H1 (cell line): ENCODE measurements around the gene CCDC127. TPM values are rescaled to one million over a fixed set of nuclear protein-coding genes. Genes with fewer than 3 reads are reported as not detected.

ENCODE experiments used
- ASH2L ChIP-seq: fragments of 200-600, 300-600 bp; sonication (generic); IDR thresholded peaks from one replicate; pipeline ENCODE4 v1.7.1; 2017; ENCODE audit warnings: low read length
- CBX8 ChIP-seq: fragments of 300-800, 300-1000 bp; sonication (generic); IDR thresholded peaks from 2 replicates; pipeline ENCODE4 v1.7.1; 2016; ENCODE audit warnings: low read depth, low read length, borderline replicate concordance
- CREB1 ChIP-seq: IDR thresholded peaks from 2 replicates; pipeline ENCODE4 v1.6.1; 2012; ENCODE audit warnings: inconsistent platforms
- CTCF ChIP-seq, 3 experiments: IDR thresholded peaks; 1 replicate in 2 of 3; 2 replicates in 1 of 3; pipeline versions ENCODE4 v1.5.1 to v1.6.1; 2011; ENCODE audit warnings: low read length in 3 of 3, mild to moderate bottlenecking in 3 of 3, inconsistent platforms in 2 of 3, low read depth in 1 of 3, moderate library complexity in 1 of 3; ENCODE audit not compliant: insufficient read depth in 1 of 3; ENCODE audit errors: control extremely low read depth in 1 of 3
- E2F6 ChIP-seq: IDR thresholded peaks from 2 replicates; pipeline ENCODE4 v1.6.1; 2012; ENCODE audit warnings: inconsistent platforms
- FOSL1 ChIP-seq: IDR thresholded peaks from 2 replicates; pipeline ENCODE4 v1.6.1; 2011; ENCODE audit warnings: mild to moderate bottlenecking, low read depth, low read length, moderate library complexity; ENCODE audit not compliant: insufficient read depth
- NANOG ChIP-seq: IDR thresholded peaks from 2 replicates; pipeline ENCODE4 v1.6.1; 2011; ENCODE audit warnings: low read length, low read depth, mild to moderate bottlenecking, inconsistent platforms; ENCODE audit not compliant: insufficient read depth, poor library complexity, severe bottlenecking
- SUZ12 ChIP-seq: fragments of 200-600 bp; sonication (generic); IDR thresholded peaks from 2 replicates; pipeline ENCODE4 v1.6.1; 2012; ENCODE audit warnings: mild to moderate bottlenecking, inconsistent platforms, low read length, moderate library complexity, mixed read lengths
- TAF1 ChIP-seq: IDR thresholded peaks from 2 replicates; pipeline ENCODE4 v1.6.1; 2011; ENCODE audit warnings: mild to moderate bottlenecking, low read depth, low read length
- YY1 ChIP-seq: IDR thresholded peaks from 2 replicates; pipeline ENCODE4 v1.6.1; 2011; ENCODE audit warnings: low read depth, mild to moderate bottlenecking, low read length
- ZNF274 ChIP-seq: IDR thresholded peaks from 2 replicates; pipeline ENCODE4 v1.7.0; 2012; ENCODE audit warnings: low read length, borderline replicate concordance; ENCODE audit errors: extremely low read depth
- polyA plus RNA-seq, 7 experiments: library from polyadenylated mRNA; depleted of rRNA in 3 of 7; stranded (reverse) in 5 of 7; unstranded in 2 of 7; fragments of >200 nt in 5 of 7; fragments of 200-250 nt in 2 of 7; gene quantifications; 1 replicate in 5 of 7; 2 replicates in 1 of 7; 4 replicates in 1 of 7; pipeline versions ENCODE4 v1.2.1 to v1.2.3, GENCODE V29; 2011 to 2013; ENCODE audit warnings: missing spikeins in 2 of 7, mixed read lengths in 2 of 7
- total RNA-seq: library from RNA; stranded (reverse); fragmentation: NEBNext Ultra II Directional; extraction: Animal tissue kit (Norgen Biotek cat#: 25700); gene quantifications from 2 replicates; pipeline ENCODE4 v1.2.1, GENCODE V29; 2021
- TF ChIP-seq, protein P1 (sequence below): IDR thresholded peaks from 2 replicates; pipeline ENCODE4 v1.6.1; 2012; ENCODE audit warnings: low read length, inconsistent platforms

The CCDC127 gene
- total and polyA plus RNA-seq, 2 of the 8 experiments (the other 6 are each of a cell fraction or from before 2014, with no cell fraction given) = 2.9 to 8.0 TPM

DNA sequence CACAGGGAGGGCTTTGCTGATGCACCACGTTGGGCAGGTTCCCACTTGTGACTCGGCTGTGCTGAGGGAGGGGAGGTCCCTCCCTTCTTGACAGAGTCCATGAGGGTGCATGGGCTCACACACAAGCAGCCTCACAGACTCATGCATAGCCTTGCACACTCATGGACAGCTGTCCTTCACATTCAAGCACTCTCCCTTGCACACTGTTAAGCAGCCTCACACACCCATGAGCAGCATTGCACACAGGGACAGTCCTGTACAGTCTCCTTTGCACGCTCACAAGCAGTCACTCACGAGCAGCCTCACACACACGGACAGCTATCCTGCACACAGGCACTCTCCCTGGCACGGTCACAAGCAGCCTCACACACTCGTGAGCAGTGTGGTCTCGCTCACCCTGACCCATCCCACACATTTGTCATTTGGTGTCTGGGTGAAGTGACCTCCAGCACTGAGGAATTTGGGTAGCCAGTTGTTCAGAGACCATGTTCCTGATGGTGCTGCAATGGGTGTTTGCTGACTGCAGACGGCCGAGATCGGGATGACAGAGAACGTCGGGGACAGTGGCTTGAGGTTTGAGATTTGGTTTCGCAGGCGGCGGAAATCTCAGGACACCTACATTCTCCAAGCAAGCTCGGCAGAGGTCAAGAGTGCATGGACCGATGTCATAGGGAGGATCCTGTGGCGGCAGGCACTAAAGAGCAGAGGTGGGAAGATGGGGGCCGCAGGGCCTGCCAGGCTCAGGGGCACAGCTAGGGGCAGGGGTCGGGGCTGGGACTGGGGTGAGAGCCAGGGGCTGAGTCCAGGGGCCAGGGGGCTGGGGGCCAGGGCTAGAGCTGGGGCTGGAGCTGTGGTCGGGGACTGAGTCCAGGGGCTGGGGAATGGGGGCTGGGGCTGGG, 44.3 kb downstream of the CCDC127 start (continued):
- TF ChIP-seq CTCF (IDR thresholded peaks at IDR 0.05; ENCODE audit: control extremely low read depth in 1 of 3, insufficient read depth in 1 of 3, low read depth in 1 of 3, low read length in 3 of 3) (no peak), ZNF274 (no peak), SUZ12 (no peak), TAF1 (no peak), E2F6 (no peak), CBX8 (no peak), NANOG (no peak), FOSL1 (no peak), CREB1 (no peak), ASH2L (no peak), YY1 (no peak)
- TF ChIP-seq, protein P1, sequence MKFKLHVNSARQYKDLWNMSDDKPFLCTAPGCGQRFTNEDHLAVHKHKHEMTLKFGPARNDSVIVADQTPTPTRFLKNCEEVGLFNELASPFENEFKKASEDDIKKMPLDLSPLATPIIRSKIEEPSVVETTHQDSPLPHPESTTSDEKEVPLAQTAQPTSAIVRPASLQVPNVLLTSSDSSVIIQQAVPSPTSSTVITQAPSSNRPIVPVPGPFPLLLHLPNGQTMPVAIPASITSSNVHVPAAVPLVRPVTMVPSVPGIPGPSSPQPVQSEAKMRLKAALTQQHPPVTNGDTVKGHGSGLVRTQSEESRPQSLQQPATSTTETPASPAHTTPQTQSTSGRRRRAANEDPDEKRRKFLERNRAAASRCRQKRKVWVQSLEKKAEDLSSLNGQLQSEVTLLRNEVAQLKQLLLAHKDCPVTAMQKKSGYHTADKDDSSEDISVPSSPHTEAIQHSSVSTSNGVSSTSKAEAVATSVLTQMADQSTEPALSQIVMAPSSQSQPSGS = no peak
